Loucy (cell line): ENCODE data around the gene KRTAP4-11.

Experiments used
- EZH2phosphoT487 ChIP-seq: fragments of 200-600 bp; IDR thresholded peaks from 2 replicates; pipeline ENCODE4 v1.6.1; 2018; ENCODE audit warnings: antibody characterized with exemption, mild to moderate bottlenecking, moderate library complexity, borderline replicate concordance
- TF ChIP-seq, protein P1 (sequence below): fragments of 200-600 bp; sonication (generic); conservative IDR thresholded peaks from 2 replicates; pipeline ENCODE4 v1.5.1; 2014; ENCODE audit warnings: mild to moderate bottlenecking, antibody characterized with exemption, low read length

DNA sequence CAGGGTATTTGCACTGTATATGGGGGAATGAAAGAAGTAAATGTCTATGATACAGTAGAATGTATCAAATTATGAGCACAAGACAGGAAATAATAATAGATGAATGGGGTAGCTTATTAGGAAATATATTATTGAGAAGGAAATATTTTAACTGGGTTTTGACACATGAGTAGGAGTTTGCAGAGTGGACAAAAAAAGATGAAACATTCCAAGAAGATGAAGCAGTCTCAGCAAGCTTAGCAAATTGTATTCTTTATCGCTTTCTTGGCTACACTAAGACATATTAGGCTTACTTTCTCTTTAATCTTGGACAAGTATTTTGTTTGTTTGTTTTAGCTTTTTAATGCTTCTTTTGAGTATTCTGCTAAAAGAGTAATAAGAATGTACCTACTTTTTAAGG is 14.3 kb downstream of the KRTAP4-11 start:
- TF ChIP-seq, protein P1, sequence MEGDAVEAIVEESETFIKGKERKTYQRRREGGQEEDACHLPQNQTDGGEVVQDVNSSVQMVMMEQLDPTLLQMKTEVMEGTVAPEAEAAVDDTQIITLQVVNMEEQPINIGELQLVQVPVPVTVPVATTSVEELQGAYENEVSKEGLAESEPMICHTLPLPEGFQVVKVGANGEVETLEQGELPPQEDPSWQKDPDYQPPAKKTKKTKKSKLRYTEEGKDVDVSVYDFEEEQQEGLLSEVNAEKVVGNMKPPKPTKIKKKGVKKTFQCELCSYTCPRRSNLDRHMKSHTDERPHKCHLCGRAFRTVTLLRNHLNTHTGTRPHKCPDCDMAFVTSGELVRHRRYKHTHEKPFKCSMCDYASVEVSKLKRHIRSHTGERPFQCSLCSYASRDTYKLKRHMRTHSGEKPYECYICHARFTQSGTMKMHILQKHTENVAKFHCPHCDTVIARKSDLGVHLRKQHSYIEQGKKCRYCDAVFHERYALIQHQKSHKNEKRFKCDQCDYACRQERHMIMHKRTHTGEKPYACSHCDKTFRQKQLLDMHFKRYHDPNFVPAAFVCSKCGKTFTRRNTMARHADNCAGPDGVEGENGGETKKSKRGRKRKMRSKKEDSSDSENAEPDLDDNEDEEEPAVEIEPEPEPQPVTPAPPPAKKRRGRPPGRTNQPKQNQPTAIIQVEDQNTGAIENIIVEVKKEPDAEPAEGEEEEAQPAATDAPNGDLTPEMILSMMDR: no peak
- TF ChIP-seq EZH2phosphoT487: no peak
